ENCODE data around the gene NDUFB6.
A peak's percentile ranks its signal among the peaks of the same experiment; 100 is the strongest.
"Not testable (repeated sequence)": the region's sequence is repeated elsewhere in the genome, so short reads cannot be mapped to it uniquely, and the experiment has no call there.

NDUFB6 gene

GRCh38 chr9:32572900-32573523 lies at the start of gene NDUFB6:
Gene NDUFB6 (minus strand): TSS chr9:32573159. CDS start chr9:32573060, 99 bp downstream.
- DNase-seq (ENCODE audit: low read depth in 2 of 3, low spot score in 1 of 3), result peak; percentile 91 to 94 (median 93)

- no peak for DNase-seq (ENCODE audit: low read depth in 2 of 3, low spot score in 1 of 3)
These were observed 45.3 kb upstream of the NDUFB6 start for GRCh38 chr9:32618261-32618660.

GRCh38 chr9:32606811-32607210 lies 33.9 kb upstream of the NDUFB6 start:
- DNase-seq (ENCODE audit: low read depth in 2 of 3, low spot score in 1 of 3), result no peak

DNA sequence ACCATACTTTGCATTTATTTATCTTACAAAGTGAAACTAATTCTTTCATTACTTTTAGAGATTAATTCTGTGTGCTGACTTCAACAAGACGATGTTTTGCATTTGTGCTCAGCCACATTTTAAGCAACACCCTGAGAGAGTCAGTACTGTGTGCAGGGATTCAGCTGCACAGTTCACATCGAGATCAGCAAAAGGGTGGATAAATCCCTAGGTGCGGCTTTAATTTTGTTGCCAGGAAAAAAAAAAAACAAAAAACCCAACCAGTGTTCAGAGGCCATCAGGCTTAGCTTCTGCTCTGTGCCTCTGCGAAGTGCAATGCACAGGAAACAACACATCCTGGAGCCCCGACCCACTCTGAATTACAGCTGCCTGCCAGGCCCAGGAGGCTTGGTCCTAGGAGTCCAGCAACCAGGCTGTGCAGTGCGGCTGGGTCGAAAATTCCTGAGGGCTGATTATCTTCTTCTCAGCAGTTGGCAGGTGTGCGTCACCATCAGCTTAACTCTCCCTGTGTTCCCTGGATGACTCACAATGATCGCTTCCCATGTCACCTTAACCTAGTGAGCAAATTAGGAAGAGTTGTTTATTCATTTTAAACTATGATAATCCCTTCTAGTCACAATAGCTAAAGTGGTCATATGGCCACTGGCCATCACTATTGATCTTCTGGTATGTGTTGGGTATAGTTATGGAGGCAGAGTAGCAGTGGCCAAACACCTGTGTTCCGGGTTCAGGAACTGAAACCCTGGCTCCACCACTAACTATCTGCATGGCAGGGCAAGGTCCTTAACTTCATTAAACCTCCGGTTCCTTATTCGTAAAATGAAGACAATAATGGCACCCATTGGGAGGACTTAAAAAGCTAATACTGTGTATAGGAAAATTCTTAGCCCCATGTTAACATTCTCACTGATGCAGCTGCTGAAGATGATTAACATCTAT lies 31.2 kb upstream of the NDUFB6 start:
- DNase-seq (ENCODE audit: low read depth in 2 of 3, low spot score in 1 of 3), result no peak

DNA sequence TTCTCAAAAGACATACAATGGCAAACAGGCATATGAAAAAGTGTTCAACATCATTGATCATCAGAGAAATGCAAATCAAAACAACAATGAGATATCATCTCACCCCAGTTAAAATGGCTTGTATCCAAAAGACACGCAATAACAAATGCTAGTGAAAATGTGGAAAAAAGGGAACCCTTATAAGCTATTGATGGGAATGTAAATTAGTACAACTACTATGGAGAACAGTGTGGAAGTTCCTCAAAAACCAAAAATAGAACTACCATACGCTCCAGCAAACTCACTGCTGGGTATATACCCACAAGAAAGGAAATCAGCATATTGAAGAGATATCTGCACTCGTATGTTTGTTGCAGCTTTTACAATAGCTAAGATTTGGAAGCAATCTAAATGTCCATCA lies 26.1 kb upstream of the NDUFB6 start:
- not testable (repeated sequence) for DNase-seq (ENCODE audit: low read depth in 2 of 3, low spot score in 1 of 3)

DNA sequence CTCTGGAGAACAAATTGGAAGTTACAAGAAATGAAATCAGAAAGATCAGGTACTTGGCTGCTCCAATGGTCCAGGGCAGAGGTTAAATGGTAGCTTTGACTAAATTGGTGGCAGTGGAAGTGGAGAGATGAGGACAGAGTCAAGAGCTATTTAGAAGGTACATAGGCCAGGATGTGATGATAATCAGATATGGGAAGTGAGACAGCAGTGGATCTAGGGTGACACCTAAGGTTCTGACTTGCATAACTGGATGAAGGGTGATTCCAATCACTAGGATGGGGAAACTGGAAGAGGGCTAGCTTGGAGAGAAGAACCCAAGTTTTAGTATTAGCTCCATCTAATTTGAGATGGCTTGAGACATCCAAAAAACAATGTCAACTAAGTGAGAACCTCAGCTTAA lies 24.0 kb upstream of the NDUFB6 start:
- no peak for DNase-seq (ENCODE audit: low read depth in 2 of 3, low spot score in 1 of 3)

DNA sequence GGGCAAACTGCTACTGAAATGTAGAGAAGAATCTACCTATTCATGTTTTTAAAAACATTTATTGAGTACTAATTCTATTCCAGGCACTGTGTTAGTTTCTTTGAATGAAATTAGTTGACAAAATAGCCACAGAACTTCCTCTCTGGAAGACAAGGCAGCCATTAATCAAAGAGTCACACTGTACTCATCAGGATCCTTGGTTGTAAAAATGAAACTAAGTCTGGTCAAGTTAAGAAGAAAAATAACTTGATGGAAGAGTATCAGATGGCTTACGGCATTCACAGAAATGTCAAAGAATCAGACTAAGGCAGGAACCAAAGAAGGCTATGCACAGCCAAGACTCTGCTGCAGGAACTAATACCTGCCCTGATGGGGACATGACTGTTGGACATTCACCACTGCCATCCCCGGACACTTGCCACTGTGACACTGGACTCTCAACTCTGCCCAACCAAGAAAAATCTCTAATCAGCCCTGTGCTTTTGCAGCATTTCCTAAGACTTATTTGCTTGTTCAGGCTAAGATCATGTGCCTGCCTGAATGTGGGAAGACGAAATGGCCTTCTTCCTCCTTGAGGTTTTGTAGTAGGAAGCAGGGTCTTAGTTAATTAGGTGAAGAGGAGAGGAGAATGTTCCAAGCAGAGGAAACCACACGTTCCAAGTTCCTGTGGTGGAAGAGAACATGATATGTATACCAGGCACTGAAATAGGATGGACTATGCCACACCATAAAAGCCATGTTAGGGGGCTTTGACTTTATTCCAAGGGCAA lies 23.3 kb upstream of the NDUFB6 start:
- DNase-seq (ENCODE audit: low read depth in 2 of 3, low spot score in 1 of 3), result no peak

GRCh38 chr9:32590898-32591297 lies 17.9 kb upstream of the NDUFB6 start:
- no peak for DNase-seq (ENCODE audit: low read depth in 2 of 3, low spot score in 1 of 3)

DNA sequence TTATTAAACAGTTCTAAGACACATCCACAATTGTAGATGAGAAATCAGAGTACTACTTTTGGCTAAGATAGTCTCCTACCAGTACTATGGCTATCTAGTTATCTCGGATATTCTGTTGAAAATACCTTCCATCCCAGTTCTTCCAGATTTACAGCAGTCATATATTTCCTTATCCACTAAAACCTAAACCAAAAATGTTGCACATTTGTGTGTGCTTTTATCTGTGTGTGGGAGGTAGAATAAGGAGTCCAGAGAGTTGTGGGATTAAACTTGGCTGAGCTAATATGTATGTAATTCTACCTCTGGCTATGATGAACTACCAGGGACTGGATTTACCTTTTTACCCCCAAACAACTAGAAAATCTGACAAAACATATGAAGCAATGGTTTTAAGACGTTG lies 17.5 kb upstream of the NDUFB6 start:
- DNase-seq (ENCODE audit: low read depth in 2 of 3, low spot score in 1 of 3), result no peak

DNA sequence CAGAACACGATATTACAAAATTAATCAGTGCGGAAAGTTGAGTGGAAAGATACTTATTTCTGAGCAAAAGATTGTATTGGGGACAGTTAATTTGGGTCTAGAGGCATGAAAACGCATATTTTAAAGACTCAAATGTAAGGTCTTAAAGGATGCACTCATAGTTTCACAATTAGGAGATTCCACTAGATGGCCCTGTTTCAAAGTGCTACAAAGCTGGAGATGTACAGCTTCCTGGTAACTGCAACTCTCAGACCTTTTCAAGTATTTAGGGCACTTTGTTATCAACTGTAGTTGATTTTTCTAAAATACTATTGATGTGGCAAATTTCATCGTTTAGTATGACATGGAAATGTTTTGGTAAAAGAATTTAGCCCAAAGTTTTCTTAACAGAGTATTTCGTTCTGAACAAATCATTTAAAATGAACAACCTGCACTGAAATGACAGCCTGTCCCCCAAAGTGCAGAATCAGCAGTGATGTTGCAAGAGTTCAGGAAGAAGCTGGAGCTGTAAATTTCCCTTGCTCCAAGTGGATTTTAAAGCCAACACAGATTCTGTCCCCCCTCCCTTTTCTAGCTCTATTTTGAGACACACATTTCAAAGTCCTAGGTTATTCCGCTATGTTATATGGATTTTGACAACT lies 16.2 kb upstream of the NDUFB6 start:
- DNase-seq (ENCODE audit: low read depth in 2 of 3, low spot score in 1 of 3), result no peak

- DNase-seq (ENCODE audit: low read depth in 2 of 3, low spot score in 1 of 3), result no peak
These were observed 14.9 kb upstream of the NDUFB6 start for GRCh38 chr9:32587901-32588300.

- no peak for DNase-seq (ENCODE audit: low read depth in 2 of 3, low spot score in 1 of 3)
These were observed 11.8 kb upstream of the NDUFB6 start for GRCh38 chr9:32584784-32585183.

- DNase-seq (ENCODE audit: low read depth in 2 of 3, low spot score in 1 of 3), result peak in 1 of 3 donors; percentile 35
These were observed 8.7 kb upstream of the NDUFB6 start for GRCh38 chr9:32581512-32582143.

DNA sequence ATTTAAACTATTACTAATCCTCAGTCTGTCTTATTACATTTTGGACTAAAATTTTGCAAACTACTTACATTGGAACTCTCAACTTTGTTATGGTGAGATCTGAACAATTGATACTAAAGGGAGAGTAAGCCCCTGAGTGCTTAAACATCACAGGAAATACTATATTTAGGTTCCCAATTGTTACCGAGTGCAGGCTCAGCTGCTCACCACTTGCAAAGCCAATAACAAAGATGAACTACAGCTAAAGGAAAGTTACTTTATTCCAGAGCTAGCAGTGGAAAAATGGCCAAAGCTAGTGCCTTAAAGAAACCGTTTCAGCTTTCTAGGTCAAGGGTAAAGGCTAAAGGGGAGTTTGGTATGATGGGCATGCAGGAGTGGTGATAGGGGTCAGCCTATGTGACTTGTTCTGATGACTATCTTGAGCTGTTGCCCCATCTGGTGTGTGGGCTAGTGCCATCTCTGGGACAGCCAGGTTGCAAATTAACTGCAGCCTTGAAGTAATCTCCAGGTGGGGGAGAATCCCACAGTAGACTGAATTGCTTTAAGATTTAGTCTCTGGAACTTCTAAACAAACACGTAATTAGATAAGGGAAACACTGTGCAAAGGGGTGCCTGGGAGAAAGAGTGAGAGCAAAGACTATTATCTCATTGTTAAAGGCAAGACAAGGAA lies 7.8 kb upstream of the NDUFB6 start:
- DNase-seq (ENCODE audit: low read depth in 2 of 3, low spot score in 1 of 3), result no peak

- DNase-seq (ENCODE audit: low read depth in 2 of 3, low spot score in 1 of 3), result peak; percentile 58 to 78 (median 69)
These were observed 6.9 kb upstream of the NDUFB6 start for GRCh38 chr9:32579706-32580331.

DNA sequence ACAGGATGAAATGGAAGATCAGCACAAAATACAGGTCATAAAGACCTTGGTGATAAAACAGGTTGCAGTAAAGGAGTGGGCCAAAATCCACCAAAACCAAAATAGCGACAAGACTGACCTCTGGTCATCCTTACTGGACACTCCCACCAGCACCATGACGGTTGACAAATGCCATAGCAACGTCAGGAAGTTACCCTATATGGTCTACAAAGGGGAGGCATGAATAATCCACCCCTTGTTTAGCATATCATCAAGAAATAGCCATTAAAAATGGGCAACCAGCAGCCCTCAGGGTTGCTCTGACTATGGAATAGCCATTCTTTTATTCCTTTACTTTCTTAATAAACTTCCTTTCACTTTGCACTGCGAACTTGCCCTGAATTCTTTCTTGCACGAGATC lies 6.0 kb upstream of the NDUFB6 start:
- DNase-seq (ENCODE audit: low read depth in 2 of 3, low spot score in 1 of 3), result no peak

DNA sequence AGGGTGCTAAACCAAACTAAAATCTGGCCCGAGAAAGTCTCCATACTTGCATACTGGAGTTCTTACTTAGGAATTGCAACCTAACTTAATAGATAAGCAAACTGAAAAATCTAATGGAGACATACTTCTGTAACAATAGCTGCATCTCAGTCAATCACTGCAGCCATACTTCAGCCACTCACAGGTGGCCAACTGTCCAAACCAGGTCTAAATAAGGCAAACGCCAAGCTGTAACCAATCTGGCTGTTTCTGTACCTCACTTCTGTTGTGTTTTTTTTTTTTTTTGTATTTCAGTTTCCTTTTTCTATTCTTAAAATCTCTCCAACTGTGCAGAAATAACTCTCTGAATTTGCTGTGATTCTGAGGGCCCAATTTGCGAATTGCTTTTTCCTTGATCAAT lies 4.4 kb upstream of the NDUFB6 start:
- no peak for DNase-seq (ENCODE audit: low read depth in 2 of 3, low spot score in 1 of 3)

GRCh38 chr9:32574858-32575257 lies 1.9 kb upstream of the NDUFB6 start:
- DNase-seq (ENCODE audit: low read depth in 2 of 3, low spot score in 1 of 3), result no peak

DNA sequence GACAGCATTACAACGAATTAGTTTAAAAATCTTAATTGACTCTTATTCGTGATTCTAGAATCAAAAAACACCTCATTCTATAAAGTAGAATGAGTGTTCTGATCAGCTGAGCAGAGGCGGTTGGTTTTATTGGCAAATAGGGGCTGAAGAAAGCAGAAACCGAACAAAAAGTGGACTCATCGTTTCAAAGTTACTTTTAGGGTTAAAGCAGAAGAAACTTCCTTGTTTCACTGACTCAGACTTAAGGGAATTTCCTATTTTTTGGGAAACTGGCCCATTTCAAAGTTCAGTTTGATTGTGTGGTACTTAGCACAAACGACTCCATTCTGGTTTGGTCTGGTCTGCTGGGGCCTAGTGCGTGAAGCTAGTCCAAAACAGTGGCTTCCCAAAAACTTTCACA lies 862 bp upstream of the NDUFB6 start:
- no peak for DNase-seq (ENCODE audit: low read depth in 2 of 3, low spot score in 1 of 3)

Data from stimulated activated CD4-positive, alpha-beta T cell treated with anti-CD3 and anti-CD28 coated beads, Interleukin-12 subunit alpha, Interleukin-12 subunit beta, amount 100 ng/mL, for 48 hours (primary cell).